ENCODE measurements around the gene MRPL4.

MRPL4 gene

GRCh38 chr19:10220695-10221094 is 31.3 kb upstream of the MRPL4 start:
- TF ChIP-seq CTCF (IDR thresholded peaks at IDR 0.05; ENCODE audit: insufficient read depth, low read length, missing control alignments), result no peak
- H3K4me3 ChIP-seq (ENCODE audit: low read depth, low read length), result no peak overlapping the region
- no peak for DNase-seq (ENCODE audit: low read depth, low spot score)
- POLR2A ChIA-PET, result no interaction called here
- CTCF ChIA-PET, result interaction anchor here (2.4 kb wide), 1 partner anchor 29 kb away, joined by 10 read pairs; no protein-coding TSS in a partner anchor

- ChIA-PET POLR2A (no interaction called here), CTCF (no interaction called here)
- no peak for TF ChIP-seq CTCF (IDR thresholded peaks at IDR 0.05; ENCODE audit: insufficient read depth, low read length, missing control alignments)
- no peak for DNase-seq (ENCODE audit: low read depth, low spot score)
- no peak overlapping the region for H3K4me3 ChIP-seq (ENCODE audit: low read depth, low read length)
Observed at GRCh38 chr19:10222201-10222890, 29.7 kb upstream of the MRPL4 start.

GRCh38 chr19:10223488-10224213 is 28.4 kb upstream of the MRPL4 start:
- no peak overlapping the region for H3K4me3 ChIP-seq (ENCODE audit: low read depth, low read length)
- CTCF ChIA-PET, result no interaction called here
- TF ChIP-seq CTCF (IDR thresholded peaks at IDR 0.05; ENCODE audit: insufficient read depth, low read length, missing control alignments), result no peak
- POLR2A ChIA-PET, result no interaction called here
- no peak for DNase-seq (ENCODE audit: low read depth, low spot score)

- POLR2A ChIA-PET, result no interaction called here
- DNase-seq (ENCODE audit: low read depth, low spot score), result no peak
- TF ChIP-seq CTCF (IDR thresholded peaks at IDR 0.05; ENCODE audit: insufficient read depth, low read length, missing control alignments), result no peak
- no peak overlapping the region for H3K4me3 ChIP-seq (ENCODE audit: low read depth, low read length)
- CTCF ChIA-PET, result no interaction called here
Observed at GRCh38 chr19:10224337-10224736, 27.7 kb upstream of the MRPL4 start.

GRCh38 chr19:10226021-10226375 is 26.0 kb upstream of the MRPL4 start:
- POLR2A ChIA-PET, result interaction anchor here (0.7 to 1.5 kb wide), 2 partner anchors 11 to 120 kb away, joined by 3 to 4 read pairs; partner anchors contain the start of gene PPAN
- no peak for TF ChIP-seq CTCF (IDR thresholded peaks at IDR 0.05; ENCODE audit: insufficient read depth, low read length, missing control alignments)
- CTCF ChIA-PET, result interaction anchor here (1.2 to 2.3 kb wide), 3 partner anchors 12 to 24 kb away, joined by 3 to 11 read pairs (median 6); no protein-coding TSS in a partner anchor
- no peak for DNase-seq (ENCODE audit: low read depth, low spot score)
- H3K4me3 ChIP-seq (ENCODE audit: low read depth, low read length), result no peak overlapping the region

- no peak for DNase-seq (ENCODE audit: low read depth, low spot score)
- no peak for TF ChIP-seq CTCF (IDR thresholded peaks at IDR 0.05; ENCODE audit: insufficient read depth, low read length, missing control alignments)
- CTCF ChIA-PET, result interaction anchor here (1.2 to 2.3 kb wide), 3 partner anchors 12 to 24 kb away, joined by 3 to 11 read pairs (median 6); no protein-coding TSS in a partner anchor
- POLR2A ChIA-PET, result interaction anchor here (0.7 to 1.5 kb wide), 2 partner anchors 12 to 120 kb away, joined by 3 to 4 read pairs; partner anchors contain the start of gene PPAN
- H3K4me3 ChIP-seq (ENCODE audit: low read depth, low read length), result no peak overlapping the region
Observed at GRCh38 chr19:10226376-10227025, 25.5 kb upstream of the MRPL4 start.
